PFSK-1 (cell line): ENCODE data around the gene CAMKK2.

ENCODE experiments used
- FOXP2 ChIP-seq: optimal IDR thresholded peaks from 2 replicates; pipeline ENCODE3; 2011; ENCODE audit warnings: borderline replicate concordance, control low read depth, inconsistent platforms; ENCODE audit not compliant: insufficient read depth; ENCODE audit errors: extremely low read length, extremely low read depth
- POLR2AphosphoS5 ChIP-seq: IDR thresholded peaks from 2 replicates; pipeline ENCODE4 v1.6.1; 2012; ENCODE audit warnings: low read depth, mild to moderate bottlenecking, control low read depth, low read length, moderate library complexity
- SIN3A ChIP-seq: IDR thresholded peaks from 2 replicates; pipeline ENCODE4 v1.6.1; 2012; ENCODE audit warnings: mild to moderate bottlenecking, low read length, moderate library complexity, borderline replicate concordance; ENCODE audit not compliant: insufficient read depth
- TAF1 ChIP-seq: IDR thresholded peaks from 2 replicates; pipeline ENCODE4 v1.6.1; 2012; ENCODE audit warnings: low read length, control low read depth, borderline replicate concordance; ENCODE audit not compliant: insufficient read depth
- TF ChIP-seq, protein P1 (sequence below), 2 experiments: IDR thresholded peaks; 2 replicates each; pipeline versions ENCODE4 v1.6.1 to v1.8.0; 2011 to 2012; ENCODE audit warnings: low read depth in 2 of 2, low read length in 2 of 2, control low read depth in 1 of 2, inconsistent platforms in 1 of 2, mild to moderate bottlenecking in 1 of 2, moderate library complexity in 1 of 2; ENCODE audit not compliant: insufficient read depth in 1 of 2

The CAMKK2 gene

DNA sequence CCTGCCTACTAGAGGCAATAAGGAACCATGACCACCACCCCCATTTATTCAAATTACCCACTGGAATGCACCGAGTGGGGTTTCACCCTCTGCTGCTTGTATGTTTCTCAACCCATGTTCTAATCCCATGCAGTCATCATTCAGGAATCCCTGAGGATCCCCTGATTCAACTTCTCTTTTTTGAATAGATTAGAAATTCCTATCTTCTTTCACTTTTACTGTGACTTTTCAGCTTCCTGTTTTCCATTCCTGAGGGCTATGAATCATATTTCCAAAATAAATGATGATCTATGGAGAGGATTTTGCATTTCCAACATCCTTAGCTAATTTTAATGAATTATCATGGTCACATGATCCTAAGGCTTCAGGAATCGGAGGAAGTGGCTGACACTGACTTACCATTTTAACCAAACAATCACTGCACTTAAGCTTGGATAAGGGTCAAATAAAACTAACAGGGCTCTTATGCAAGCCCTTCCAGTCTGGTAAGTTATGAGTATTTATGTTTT, 105.9 kb downstream of the CAMKK2 start:
- no peak for TF ChIP-seq FOXP2
- no peak for TF ChIP-seq POLR2AphosphoS5
- TF ChIP-seq, protein P1, sequence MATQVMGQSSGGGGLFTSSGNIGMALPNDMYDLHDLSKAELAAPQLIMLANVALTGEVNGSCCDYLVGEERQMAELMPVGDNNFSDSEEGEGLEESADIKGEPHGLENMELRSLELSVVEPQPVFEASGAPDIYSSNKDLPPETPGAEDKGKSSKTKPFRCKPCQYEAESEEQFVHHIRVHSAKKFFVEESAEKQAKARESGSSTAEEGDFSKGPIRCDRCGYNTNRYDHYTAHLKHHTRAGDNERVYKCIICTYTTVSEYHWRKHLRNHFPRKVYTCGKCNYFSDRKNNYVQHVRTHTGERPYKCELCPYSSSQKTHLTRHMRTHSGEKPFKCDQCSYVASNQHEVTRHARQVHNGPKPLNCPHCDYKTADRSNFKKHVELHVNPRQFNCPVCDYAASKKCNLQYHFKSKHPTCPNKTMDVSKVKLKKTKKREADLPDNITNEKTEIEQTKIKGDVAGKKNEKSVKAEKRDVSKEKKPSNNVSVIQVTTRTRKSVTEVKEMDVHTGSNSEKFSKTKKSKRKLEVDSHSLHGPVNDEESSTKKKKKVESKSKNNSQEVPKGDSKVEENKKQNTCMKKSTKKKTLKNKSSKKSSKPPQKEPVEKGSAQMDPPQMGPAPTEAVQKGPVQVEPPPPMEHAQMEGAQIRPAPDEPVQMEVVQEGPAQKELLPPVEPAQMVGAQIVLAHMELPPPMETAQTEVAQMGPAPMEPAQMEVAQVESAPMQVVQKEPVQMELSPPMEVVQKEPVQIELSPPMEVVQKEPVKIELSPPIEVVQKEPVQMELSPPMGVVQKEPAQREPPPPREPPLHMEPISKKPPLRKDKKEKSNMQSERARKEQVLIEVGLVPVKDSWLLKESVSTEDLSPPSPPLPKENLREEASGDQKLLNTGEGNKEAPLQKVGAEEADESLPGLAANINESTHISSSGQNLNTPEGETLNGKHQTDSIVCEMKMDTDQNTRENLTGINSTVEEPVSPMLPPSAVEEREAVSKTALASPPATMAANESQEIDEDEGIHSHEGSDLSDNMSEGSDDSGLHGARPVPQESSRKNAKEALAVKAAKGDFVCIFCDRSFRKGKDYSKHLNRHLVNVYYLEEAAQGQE (IDR thresholded peaks at IDR 0.05; ENCODE audit: insufficient read depth in 1 of 2, low read depth in 2 of 2, low read length in 2 of 2) = no peak
- no peak for TF ChIP-seq SIN3A
- TF ChIP-seq TAF1 = no peak

- TF ChIP-seq FOXP2 (no peak), SIN3A (no peak), POLR2AphosphoS5 (no peak), TAF1 (no peak)
- TF ChIP-seq, protein P1 (IDR thresholded peaks at IDR 0.05; ENCODE audit: insufficient read depth in 1 of 2, low read depth in 2 of 2, low read length in 2 of 2) = no peak
Observed at GRCh38 chr12:121189619-121190155, 106.8 kb downstream of the CAMKK2 start.

- TF ChIP-seq TAF1 (no peak), FOXP2 (no peak), POLR2AphosphoS5 (no peak), SIN3A (no peak)
- TF ChIP-seq, protein P1 (IDR thresholded peaks at IDR 0.05; ENCODE audit: insufficient read depth in 1 of 2, low read depth in 2 of 2, low read length in 2 of 2) = no peak
Observed at GRCh38 chr12:121189131-121189530, 107.4 kb downstream of the CAMKK2 start.

DNA sequence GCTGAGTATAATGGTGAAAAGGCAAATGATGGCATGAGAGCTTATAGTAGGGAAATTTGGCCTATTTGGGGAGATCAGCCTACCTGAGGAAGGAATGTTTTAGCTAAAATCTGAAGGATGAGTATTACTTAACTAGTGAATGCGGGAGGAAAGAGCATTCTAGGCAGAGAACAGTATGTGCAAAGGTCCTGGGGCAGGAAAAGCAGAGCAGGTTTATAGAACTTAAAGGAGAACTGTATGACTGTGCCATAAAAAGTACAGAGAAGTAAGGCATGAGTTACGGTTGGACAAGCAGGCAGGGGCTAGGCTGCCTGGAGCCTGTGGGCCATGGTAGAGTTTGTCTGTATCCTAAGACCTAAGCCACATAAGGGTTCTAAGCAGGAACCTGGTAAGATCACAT, 108.3 kb downstream of the CAMKK2 start:
- TF ChIP-seq POLR2AphosphoS5 = no peak
- no peak for TF ChIP-seq TAF1
- TF ChIP-seq SIN3A = no peak
- no peak for TF ChIP-seq FOXP2
- TF ChIP-seq, protein P1 (IDR thresholded peaks at IDR 0.05; ENCODE audit: insufficient read depth in 1 of 2, low read depth in 2 of 2, low read length in 2 of 2) = no peak
